Activated T-cell treated with anti-CD3 and anti-CD28 coated beads for 4 hours (primary cell): ENCODE measurements around the gene GRIP1.

Experiments used
- DNase-seq: peaks from one replicate; pipeline ENCODE4 v3.0.0-alpha.2; 2020

Gene GRIP1

DNA sequence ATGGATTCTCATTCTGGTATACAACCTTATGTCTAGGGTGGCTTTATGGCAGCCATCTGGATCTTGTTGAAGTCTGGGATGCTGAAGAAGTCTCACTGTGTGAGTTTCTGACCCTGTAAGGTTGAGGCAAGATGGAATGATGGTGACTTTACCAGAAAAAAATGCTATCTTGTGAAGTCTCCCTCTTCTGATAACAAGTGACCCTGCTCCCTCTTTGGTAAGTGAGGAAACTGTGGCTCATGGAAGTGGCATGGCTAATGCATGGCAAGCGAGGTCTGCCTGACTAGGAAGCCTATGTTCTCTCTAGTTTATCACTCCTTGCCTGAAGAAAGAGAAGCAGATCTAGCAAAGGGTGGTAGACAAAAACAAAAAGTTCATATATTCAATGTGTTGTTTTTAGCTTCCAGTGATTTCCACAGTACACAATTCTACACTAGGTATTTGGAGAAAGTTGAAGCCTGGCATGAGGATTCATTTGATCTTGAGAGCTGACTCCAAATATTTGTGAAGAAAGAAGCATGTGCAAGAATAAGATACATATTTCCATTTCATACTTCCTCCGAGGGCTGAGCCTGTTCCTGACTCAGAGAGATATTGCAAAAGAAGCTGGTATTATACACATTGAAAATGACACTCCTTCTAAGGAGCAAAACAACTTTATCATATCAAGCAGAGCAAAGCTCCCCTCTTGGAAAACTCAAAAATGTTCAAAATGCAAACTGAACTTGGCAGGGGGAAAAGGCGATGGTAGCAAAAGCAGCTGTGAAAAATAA lies 313.0 kb downstream of the GRIP1 start:
- no peak for DNase-seq

DNA sequence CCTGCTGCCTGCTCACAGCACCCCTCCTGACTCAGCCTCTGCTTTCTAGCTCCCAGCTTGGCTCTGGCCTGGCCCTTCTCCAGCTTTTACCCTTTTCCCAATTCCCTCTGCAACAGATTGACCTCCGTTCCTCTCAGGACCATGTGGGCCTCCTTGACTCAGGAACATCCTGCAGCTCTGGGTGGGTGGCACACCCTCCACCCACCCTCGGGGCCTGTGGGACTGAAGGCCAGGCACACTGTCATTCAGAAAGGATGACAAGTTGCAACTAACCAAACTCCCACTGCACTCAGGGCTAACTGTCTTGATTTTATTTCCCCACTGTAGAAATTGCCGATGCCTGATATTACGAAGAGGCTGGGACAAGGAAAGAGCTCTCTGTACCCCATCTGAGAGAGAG lies 317.2 kb downstream of the GRIP1 start:
- no peak for DNase-seq

DNA sequence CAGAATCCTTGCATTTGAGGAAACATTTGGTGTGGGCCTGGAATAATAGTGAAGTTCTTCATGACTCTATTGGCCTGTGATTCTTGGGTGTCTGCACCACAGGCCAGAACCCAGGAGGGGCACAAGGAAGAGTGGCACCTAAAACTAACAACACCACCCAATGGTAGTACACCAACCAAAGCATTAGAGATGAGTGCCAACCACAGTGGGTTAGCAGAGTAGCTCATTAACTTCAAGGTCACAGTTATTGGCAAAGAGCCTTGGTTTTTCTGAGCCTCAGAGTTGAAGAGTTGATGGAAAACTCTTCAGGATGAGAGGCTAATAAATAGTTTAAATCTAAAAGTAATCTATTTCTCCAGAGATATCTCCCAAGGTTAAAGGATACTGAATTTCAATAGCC lies 319.6 kb downstream of the GRIP1 start:
- no peak for DNase-seq

DNA sequence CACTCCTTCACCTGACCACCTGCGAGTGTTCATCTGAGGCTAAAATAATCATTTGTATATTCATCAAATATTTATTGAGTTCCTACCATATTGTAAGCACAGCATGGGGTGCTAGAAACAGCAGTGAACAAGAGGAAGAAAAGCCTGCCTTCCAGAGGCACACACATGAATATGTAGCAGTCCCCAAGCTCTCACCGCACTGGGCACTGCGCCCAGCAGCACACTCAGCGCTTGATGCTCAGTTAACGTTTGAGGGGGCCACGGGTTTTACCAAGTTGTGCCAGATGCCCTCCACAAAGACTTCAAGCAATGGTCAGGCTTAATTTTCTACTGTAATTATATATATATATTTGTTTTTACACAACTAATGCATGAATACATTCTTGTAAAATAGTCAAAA lies 324.6 kb downstream of the GRIP1 start:
- DNase-seq: no peak

DNA sequence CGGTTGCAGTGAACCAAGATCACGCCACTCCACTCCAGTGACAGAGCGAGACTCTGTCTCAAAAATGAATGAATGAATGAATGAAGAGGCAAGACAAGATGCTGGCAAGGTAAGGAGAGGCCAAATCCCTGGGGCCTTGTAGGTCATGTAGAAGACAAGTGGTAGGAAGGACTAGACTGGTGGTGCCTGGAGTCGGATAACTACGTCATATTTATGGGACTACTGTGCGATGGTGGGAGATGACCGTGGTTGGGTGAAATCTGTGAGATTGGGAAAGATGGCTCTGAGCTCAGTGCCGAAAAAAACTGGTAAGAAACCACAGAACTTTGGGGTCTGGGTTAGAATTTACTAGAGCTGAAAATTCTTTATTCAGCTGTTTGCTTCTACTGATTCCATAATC lies 326.0 kb downstream of the GRIP1 start:
- DNase-seq: no peak

DNA sequence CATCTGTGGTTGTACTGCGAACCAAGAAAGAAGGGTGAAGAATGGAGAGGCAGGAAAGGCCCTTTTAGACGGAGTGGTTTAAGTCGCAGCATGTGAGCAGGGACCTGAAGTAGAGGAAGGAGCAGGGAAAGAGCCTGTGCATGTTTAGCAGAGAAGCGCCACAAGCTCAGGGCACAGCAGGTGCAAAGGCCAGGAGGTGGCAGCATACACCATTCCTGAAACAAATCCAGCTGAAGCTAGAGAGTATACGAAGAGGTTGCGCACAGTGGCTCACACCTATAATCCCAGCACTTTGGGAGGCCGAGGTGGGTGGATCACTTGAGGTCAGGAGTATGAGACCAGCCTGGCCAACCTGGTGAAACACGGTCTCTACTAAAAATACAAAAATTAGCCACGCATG lies 326.7 kb downstream of the GRIP1 start:
- no peak for DNase-seq

DNA sequence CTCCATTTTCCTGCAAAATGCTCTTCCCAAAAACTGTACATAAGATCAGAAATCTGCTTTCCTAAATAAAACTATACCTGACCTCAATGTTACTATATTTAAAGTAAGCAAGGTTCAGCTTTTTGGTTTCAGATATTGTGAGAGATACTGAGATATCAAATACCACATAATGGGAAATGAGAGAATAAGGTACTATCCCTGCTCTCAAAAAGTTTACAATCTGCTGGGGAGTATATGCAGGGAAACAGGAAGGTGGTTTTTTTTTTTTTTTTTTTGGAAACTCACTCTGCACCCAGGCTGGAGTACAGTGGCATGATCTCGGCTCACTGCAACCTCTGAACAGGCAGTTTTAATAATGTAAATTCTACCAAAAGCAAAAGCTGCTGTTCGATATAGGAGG lies 327.6 kb downstream of the GRIP1 start:
- no peak for DNase-seq

DNA sequence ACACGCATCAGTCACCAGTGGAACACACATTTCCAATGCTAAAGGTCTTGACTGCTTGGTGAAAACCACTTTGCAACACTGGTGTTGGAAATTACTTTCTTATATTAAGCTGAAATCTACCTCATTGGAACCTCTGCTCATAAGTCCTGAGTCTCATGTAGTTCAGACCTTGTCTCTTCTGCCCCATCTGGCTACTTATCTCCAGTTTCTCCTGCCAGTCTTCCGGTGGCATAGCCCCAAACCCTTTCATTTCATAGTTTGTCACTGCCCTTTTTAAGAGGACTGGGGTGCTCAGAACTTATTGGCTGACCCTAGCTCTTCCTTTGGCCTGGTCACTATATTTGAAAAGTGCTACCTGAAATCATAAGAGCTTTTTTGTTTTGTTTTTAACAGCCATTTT lies 332.9 kb downstream of the GRIP1 start:
- DNase-seq: no peak

DNA sequence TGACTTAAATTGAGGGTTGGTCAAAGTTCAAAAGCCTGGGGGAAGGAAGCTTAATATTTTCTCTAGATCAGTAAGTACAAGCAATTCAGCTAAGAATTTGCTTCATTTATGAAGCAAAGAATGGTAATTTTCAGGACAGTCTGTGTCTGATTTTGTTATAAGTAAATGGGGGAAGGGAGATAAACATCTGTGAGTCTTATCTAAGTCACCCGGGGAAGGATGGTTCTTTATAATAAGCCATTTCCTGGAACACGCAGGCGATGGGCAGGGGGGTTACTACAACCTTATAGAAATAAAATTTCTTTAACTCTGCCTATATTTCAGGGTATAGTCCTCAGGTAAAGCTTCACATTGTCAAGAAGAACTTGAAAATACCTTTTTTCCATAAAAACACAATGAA lies 333.7 kb downstream of the GRIP1 start:
- no peak for DNase-seq

DNA sequence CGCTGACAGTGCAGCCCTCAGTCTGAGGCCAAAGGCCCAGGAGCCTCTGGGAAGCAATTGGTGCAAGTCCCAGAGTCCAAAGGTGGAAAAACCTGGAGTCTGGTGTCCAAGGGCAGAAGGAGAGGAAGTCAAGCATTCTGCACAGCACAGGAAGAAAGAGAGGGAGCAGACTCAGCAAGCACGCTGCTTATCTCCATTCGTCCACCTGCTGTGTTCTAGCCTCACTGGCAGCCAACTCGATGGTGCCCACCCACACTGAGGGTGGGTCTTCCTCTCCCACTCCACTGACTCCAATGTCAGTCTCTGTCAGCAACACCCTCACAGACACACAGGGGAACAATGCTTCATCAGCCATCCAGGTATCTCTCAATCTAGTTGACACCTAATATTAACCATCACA lies 337.8 kb downstream of the GRIP1 start:
- no peak for DNase-seq

DNA sequence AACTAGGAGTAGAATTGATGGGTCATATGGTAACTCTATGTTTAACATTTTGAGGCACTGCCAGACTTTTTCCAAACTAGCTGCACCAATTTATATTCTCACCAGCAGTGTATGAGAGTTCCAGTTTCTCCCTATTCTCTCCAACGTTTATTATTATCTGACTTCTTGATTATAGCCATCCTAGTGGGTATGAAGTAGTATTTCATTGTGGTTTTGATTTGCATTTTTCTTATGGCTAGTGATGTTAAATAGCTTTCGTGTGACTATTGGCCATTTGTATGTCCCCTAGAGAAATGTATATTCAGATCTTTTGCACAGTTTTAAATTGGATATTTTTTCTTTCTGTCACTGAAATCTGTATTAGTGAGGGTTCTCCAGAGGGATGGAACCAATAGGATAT lies 338.7 kb downstream of the GRIP1 start:
- DNase-seq: no peak

DNA sequence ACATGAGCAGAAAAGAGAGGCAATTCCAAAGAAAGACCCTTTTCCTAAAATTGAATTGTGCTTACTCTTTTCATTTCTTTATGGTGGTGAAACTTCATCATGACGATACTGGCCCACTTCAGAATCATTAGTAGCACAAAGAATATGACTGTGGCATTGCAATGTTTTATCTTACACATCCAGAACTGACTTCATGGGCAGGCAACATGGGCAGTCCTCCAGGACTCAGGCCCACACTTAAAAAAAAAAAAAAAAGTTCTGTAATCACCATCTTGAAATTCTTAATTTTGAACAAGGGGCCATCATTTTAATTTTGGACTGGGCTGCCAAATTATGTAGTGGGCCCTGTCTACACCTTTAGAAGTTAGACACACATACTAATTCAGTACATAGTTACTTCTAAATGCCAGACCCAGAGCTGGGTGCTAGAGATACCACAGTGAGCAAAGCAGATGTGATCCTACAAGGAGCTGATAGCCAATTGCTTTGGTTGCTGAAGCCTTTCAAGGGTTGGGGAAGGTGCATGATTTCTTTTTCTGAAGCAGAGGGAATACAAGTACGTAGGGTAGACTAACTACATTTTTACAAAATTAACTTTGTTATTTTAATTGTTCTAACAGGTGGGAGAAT lies 341.4 kb downstream of the GRIP1 start:
- DNase-seq: no peak

DNA sequence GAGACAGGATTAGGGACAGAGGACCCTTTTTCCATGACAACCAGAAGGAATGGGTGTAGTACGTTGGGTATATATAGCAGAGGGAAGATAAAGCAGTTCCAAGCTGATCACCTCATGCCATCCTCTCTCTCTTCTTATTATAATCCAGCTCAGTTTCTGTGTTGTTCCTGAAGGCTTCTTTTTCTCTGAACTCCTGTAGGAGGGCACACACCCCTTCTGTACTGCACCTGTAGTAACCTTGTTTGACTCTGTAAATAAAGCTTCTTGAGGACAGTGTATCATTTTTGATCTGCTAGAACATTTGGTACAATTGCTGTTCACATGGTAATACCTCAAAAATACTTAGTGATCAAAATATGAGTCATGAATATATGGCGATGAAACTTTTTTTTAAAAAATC lies 343.1 kb downstream of the GRIP1 start:
- no peak for DNase-seq

DNA sequence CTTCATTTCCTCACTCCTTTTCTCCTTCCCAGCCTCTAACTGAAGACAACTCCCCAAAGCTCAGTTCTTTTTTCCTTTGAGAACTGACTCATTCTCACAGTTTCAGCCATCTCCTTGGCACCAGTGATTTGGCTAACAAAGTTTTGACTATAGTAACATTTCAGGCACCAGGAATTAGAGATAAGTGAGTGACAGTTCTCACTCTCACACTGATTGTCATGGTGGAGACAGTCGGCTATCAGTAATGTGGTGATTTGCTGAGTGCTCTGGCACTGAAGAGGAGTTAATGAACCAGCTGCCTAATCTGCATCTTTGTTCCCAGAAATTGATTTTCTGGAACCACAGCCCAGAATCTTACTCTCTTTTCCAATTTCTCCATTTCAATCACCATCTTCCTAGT lies 347.1 kb downstream of the GRIP1 start:
- no peak for DNase-seq

DNA sequence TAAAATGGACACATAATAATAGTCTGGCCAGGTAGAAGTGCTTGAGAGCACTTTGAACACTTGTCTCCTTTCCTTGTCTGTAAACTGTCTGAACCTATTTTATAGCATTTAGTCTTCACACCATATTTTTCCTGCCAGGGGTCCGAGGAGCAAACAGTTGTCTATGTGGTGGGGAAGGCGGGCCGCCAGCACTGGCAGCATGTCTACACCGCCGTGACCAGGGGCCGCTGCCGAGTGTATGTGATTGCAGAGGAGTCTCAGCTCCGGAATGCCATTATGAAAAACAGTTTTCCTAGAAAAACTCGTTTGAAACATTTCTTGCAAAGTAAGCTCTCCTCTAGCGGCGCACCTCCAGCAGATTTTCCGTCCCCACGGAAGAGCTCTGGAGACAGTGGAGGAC lies 347.9 kb downstream of the GRIP1 start:
- no peak for DNase-seq

DNA sequence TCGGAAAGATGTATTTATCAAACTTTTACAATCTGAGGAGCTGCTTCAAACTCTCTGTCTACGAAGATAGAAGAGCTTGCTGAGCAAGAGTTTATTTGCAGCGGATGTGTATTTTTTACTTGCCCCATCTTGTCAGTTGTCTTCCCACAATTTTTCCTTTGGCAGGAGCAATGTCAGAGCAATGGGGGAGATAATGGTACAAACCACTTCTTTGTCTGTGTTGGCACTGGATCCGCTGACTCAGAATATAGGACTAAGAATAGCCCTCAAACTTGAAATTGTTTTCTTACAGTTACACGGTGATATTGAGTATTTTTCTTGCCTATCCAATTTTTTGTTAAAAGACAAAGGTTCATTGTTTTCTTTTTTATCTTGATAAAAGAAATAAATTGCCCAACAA lies 348.9 kb downstream of the GRIP1 start:
- DNase-seq: no peak

DNA sequence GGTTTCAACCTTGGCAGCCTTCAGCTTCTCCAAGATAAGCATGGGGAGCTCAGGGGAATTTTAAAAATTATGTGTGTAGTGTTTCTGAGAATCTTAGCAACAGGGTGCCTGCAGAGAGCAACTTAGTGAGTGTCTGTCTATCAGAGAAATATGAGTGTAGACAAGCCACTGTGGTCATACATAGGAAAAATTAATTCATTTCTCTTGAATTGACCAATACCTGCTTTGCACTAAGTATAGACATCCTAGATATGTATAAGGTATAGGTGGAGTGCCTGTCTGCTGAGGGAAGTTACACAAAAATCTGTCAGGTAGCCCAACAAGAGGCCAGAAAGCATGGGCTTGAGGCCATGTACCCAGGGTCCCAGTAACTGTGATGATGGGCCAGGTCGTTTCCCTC lies 355.9 kb downstream of the GRIP1 start:
- no peak for DNase-seq

DNA sequence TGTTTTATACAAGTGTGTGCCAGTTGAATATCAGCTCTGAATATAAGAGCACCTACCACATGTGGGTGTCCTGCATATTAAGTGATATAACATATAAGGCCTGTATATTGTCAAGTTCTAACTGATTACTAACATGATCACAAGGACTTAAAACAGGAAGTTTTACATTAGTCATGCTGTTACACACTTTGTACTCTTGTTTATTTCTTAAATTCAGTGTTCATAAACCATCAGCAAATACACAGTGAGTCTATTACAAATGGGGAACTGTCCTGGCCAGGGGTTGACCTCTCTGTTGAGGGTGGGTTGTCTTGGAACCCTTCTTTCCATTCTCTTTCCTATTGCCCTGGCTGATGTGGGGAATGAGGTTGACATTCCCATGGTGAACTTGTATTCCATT lies 357.4 kb downstream of the GRIP1 start:
- no peak for DNase-seq

DNA sequence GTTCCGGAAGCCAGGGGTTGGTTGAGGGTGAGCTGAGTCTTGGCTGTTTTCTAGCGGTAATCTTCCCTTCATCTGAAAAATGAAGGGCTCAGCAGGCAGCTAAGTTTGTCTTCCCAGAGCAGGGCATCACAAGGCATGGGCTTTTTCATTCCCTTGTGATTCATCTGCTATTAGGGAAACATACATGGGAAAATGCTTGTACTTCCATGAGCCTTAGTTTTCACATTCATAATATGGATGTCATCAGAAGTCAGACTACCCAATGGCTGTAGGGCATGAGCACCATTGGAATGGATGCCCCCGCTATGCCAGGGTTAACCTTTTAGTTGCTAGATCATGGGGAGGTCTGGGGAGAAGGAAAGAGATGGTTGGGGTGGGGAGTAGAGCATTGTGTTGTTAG lies 357.9 kb downstream of the GRIP1 start:
- no peak for DNase-seq

DNA sequence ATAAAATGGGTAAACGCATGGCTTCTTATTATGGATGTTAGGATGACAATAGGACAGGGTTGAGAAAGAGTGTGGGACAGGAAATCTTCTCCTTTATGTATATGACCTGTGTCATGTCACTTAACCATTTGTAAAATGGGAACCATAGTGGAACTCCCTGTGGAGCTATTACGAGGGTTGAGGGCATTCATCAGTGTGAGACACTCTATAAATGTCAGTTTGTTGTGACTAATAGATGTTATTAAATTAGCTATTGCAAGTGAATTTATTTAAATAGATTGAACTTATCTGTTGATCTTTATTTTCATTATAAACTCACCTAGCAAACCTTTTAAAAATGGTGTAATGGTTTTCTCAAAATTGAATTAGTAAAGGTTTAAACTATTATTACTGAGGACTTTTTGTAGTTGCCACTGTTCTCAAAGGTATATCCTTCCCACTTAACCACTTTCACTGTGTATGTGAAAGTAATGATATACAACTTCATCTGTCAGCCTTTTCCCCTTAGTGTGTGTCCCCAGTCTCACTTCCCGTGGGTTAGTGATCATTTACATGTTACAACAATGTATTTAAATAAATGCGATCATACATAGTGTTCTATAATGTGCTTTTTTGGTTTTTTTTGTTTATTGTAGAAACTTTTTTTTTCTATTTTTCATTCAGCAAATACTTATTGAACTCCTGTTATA lies 359.5 kb downstream of the GRIP1 start:
- no peak for DNase-seq

DNA sequence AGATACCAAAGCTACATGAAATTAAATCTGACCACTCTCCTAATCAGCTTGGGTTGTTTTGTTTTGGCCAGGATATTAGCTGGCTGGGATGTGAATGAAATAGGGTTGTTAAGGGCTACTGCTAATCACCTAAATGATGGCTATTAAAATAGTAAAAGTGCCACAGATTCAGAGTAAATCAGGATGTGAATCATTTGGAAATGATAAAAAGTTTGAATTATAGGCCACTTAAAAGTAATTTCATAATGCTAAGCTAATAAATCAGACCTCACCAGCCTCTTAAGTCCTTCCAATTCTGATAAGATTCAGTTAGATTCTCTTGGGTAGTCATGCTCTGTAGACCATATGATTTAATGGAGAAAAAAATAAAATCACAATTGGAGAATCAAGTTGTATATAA lies 364.6 kb downstream of the GRIP1 start:
- DNase-seq: no peak

DNA sequence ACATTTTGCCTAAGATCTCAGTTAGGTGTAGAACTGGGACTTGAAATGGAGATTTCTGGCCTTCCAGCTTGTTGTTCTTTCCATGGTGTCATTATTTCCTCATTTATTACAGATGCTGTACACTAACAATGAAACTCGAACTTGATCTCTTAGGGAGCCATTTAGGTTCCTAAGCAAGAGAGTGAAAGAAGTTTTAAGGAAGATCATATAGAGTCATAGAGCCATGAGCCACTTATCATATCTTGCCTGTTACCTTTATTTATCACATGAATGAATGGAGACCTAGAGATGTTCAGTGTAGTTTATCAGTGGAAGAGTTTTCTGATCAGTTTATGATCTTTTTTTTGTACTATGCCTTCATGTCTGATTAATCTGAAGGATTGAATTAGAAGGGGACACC lies 366.7 kb downstream of the GRIP1 start:
- DNase-seq: no peak

DNA sequence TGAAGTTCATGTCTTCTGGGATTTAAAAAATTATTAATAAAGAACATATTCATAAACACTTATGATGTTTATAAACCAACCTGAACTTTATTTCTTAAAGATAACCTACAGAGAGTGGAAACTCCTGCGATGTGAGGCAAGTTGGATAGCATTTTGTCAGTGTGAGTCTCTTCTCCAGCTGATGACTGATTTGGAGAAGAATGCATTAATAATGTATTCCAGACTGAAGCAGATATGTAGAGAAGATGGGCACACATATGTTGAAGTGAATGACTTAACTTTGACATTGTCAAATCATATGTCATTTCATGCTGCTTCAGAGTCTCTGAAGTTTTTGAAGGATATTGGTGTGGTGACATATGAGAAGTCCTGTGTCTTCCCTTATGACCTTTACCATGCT lies 369.3 kb downstream of the GRIP1 start:
- DNase-seq: no peak

DNA sequence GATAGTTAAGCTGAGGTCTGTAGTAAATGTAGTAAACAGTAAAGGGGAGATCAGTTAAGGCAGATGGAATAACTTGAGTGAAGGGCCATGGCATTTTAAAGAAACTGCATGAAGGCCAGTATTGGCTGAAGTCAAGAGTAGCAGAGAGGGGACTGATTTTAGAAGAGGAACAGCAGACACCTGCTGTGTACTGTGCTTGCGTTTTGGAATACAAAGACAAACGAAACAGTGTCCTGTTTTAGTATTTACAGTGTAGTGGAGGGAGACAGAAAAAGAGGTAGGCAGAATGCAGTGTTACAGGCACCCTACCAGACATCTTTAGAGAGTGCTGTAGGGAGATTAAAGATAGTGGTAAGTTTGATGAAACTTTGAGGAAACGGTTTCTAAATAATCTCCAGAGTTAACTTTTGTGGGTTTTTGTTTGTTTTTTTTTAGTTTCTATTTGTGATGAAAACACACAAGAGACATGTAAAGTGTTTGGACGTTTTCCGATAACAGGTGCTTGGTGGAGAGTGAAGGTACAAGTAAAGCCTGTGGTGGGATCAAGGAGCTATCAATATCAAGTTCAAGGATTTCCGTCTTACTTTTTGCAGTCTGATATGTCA lies 374.5 kb downstream of the GRIP1 start:
- DNase-seq: no peak
